Islet precursor cell (in vitro differentiated cells): ENCODE results near the gene ADGRG3.
"Not testable (repeated sequence)": the region's sequence is repeated elsewhere in the genome, so short reads cannot be mapped to it uniquely, and the experiment has no call there.

Experiments
- DNase-seq: peaks from one replicate; pipeline ENCODE4 v3.0.0-alpha.2; 2018

Gene ADGRG3

GRCh38 chr16:57663917-57664661, 4.0 kb upstream of the ADGRG3 start:
- no peak for DNase-seq

- DNase-seq, result no peak
Observed at GRCh38 chr16:57664662-57665025, 3.5 kb upstream of the ADGRG3 start.

- no peak for DNase-seq
Observed at GRCh38 chr16:57665541-57665940, 2.6 kb upstream of the ADGRG3 start.

- no peak for DNase-seq
Observed at GRCh38 chr16:57666353-57667047, 1.6 kb upstream of the ADGRG3 start.

GRCh38 chr16:57667048-57667525, 1.0 kb upstream of the ADGRG3 start:
- no peak for DNase-seq

GRCh38 chr16:57667526-57668262, 412 bp upstream of the ADGRG3 start:
- no peak for DNase-seq

- DNase-seq, result no peak
Observed at GRCh38 chr16:57668630-57669475, 747 bp downstream of the ADGRG3 start.

GRCh38 chr16:57669476-57670162, 1.5 kb downstream of the ADGRG3 start:
- DNase-seq, result no peak

GRCh38 chr16:57670196-57670595, 2.1 kb downstream of the ADGRG3 start:
- no peak for DNase-seq

GRCh38 chr16:57671451-57671850, 3.3 kb downstream of the ADGRG3 start:
- not testable (repeated sequence) for DNase-seq

GRCh38 chr16:57672416-57672815, 4.3 kb downstream of the ADGRG3 start:
- DNase-seq, result no peak

GRCh38 chr16:57672824-57673223, 4.7 kb downstream of the ADGRG3 start:
- DNase-seq, result no peak

GRCh38 chr16:57675741-57676551, 7.8 kb downstream of the ADGRG3 start:
- DNase-seq, result peak; percentile 70

- DNase-seq, result no peak
Observed at GRCh38 chr16:57676553-57677085, 8.5 kb downstream of the ADGRG3 start.

- no peak for DNase-seq
Observed at GRCh38 chr16:57677622-57678369, 9.7 kb downstream of the ADGRG3 start.

GRCh38 chr16:57679016-57679415, 10.9 kb downstream of the ADGRG3 start:
- no peak for DNase-seq

GRCh38 chr16:57679767-57680482, 11.8 kb downstream of the ADGRG3 start:
- no peak for DNase-seq

GRCh38 chr16:57680842-57681375, 12.8 kb downstream of the ADGRG3 start:
- DNase-seq, result no peak
